GM21619 (cell line): ENCODE measurements around the gene BCL11B.

Source experiments
- ATAC-seq: cut with Tn5 transposase; IDR thresholded peaks from one replicate; pipeline ENCODE4 v1.9.1; 2021; ENCODE audit not compliant: unreplicated experiment

Gene BCL11B

GRCh38 chr14:99185436-99186068, 86.4 kb downstream of the BCL11B start:
- no peak for ATAC-seq

GRCh38 chr14:99183716-99184115, 88.3 kb downstream of the BCL11B start:
- ATAC-seq: no peak

GRCh38 chr14:99183311-99183710, 88.7 kb downstream of the BCL11B start:
- no peak for ATAC-seq

- no peak for ATAC-seq
These were observed 89.3 kb downstream of the BCL11B start for GRCh38 chr14:99182548-99183250.

- no peak for ATAC-seq
These were observed 90.0 kb downstream of the BCL11B start for GRCh38 chr14:99181804-99182520.

GRCh38 chr14:99181241-99181640, 90.8 kb downstream of the BCL11B start:
- no peak for ATAC-seq

GRCh38 chr14:99179946-99180345, 92.1 kb downstream of the BCL11B start:
- ATAC-seq: no peak

- no peak for ATAC-seq
These were observed 92.5 kb downstream of the BCL11B start for GRCh38 chr14:99179506-99179905.

GRCh38 chr14:99177886-99178835, 93.8 kb downstream of the BCL11B start:
- no peak for ATAC-seq

- ATAC-seq: no peak
These were observed 94.8 kb downstream of the BCL11B start for GRCh38 chr14:99177046-99177655.

GRCh38 chr14:99176156-99176945, 95.6 kb downstream of the BCL11B start:
- ATAC-seq: no peak

- ATAC-seq: no peak
These were observed 96.5 kb downstream of the BCL11B start for GRCh38 chr14:99175331-99176155.

GRCh38 chr14:99174770-99175319, 97.2 kb downstream of the BCL11B start:
- no peak for ATAC-seq

- no peak for ATAC-seq
These were observed 97.8 kb downstream of the BCL11B start for GRCh38 chr14:99174081-99174769.

- ATAC-seq: no peak
These were observed 98.5 kb downstream of the BCL11B start for GRCh38 chr14:99173506-99173905.

- ATAC-seq: no peak
These were observed 98.9 kb downstream of the BCL11B start for GRCh38 chr14:99173086-99173485.

GRCh38 chr14:99171396-99171795, 100.6 kb downstream of the BCL11B start:
- ATAC-seq: no peak

- ATAC-seq: no peak
These were observed 102.1 kb downstream of the BCL11B start for GRCh38 chr14:99169776-99170356.
